Suprapubic skin (tissue), 4 donors: ENCODE measurements around the gene SCPEP1.

Experiments used
- EP300 ChIP-seq: sonication (generic); formaldehyde crosslinking; IDR thresholded peaks from one replicate; pipeline ENCODE4 v1.6.1; 2017; ENCODE audit warnings: antibody characterized with exemption
- POLR2AphosphoS5 ChIP-seq, 3 donors: sonication (generic); formaldehyde crosslinking; IDR thresholded peaks; one replicate each; pipeline ENCODE4 v1.6.1; 2017; ENCODE audit warnings: antibody characterized with exemption in 3 of 3
- TF ChIP-seq, protein P1 (sequence below), 2 donors: fragments of 200-600 bp in 1 of 2; fragments of 450-650 bp in 1 of 2; sonication (generic) in 1 of 2; IDR thresholded peaks; one replicate each; pipeline ENCODE4 v1.5.1; 2016 to 2019; ENCODE audit warnings: antibody characterized with exemption in 2 of 2, mild to moderate bottlenecking in 1 of 2, moderate library complexity in 1 of 2

DNA sequence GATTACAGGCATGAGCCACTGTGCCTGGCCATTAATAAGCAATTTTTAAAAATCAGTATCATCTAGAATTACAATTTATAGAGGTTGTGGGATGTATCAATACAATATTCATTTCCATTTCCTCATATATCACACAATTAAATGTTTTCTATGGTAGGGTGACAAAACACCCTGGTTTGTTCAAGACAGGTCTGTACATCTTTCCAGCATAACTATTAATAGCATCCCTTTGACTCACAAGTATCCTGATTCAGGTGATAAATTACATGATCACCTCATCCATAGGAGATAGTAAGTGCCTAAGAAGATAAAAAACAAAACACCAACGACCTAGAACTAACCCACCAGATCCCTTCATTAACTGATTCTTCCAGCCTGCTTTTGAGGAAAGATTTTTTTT lies 30.2 kb upstream of the SCPEP1 start:
- TF ChIP-seq POLR2AphosphoS5 (IDR thresholded peaks at IDR 0.05), result no peak
- TF ChIP-seq, protein P1, sequence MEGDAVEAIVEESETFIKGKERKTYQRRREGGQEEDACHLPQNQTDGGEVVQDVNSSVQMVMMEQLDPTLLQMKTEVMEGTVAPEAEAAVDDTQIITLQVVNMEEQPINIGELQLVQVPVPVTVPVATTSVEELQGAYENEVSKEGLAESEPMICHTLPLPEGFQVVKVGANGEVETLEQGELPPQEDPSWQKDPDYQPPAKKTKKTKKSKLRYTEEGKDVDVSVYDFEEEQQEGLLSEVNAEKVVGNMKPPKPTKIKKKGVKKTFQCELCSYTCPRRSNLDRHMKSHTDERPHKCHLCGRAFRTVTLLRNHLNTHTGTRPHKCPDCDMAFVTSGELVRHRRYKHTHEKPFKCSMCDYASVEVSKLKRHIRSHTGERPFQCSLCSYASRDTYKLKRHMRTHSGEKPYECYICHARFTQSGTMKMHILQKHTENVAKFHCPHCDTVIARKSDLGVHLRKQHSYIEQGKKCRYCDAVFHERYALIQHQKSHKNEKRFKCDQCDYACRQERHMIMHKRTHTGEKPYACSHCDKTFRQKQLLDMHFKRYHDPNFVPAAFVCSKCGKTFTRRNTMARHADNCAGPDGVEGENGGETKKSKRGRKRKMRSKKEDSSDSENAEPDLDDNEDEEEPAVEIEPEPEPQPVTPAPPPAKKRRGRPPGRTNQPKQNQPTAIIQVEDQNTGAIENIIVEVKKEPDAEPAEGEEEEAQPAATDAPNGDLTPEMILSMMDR (IDR thresholded peaks at IDR 0.05), result no peak
- TF ChIP-seq EP300, result no peak
